Stimulated activated CD8-positive, alpha-beta memory T cell treated with anti-CD3 and anti-CD28 coated beads, Interleukin-4, amount 100 ng/mL, for 4 hours (primary cell): ENCODE measurements around the gene FOXN3.

Source experiments
- DNase-seq, 2 donors: peaks; one replicate each; pipeline ENCODE4 v3.0.0-alpha.2; 2020; ENCODE audit warnings: low read depth in 2 of 2, low spot score in 1 of 2

FOXN3 gene

DNA sequence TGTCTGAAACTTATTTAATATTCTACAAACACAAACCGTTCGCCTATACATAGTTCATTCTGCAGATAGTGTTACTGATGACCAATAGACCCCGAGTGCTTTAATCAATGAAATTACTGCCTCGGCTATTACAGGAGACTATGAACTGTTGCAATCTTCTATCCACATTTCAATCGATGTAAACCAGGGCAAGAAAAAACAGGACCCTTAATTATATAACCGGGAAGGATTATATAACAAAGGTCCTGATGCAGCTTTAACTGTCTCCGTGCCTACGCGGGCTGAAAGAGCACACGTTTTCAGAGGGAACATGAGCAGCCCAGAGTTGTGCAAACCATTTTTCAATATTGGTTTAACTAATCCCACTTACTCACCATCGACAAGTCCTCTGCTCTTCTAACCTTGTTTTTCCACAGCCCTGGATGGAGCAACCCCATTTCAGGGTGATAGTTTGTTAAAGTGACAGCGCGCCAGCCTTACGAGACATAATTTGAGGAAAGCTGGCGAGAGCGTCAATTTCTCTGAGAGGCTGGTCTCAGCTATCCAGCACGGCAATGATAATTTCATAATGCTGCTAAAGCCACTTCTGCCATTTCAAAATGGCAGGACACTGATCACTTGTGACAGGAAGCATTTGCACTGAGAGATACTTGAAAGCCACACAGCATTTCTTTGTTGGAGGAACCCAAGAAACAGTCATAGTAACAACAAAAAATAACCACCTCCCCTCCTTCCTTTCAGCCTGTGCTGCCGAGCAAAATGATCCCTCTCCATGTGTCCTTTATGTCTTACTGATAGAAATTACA lies 184.6 kb downstream of the FOXN3 start:
- DNase-seq: no peak

DNA sequence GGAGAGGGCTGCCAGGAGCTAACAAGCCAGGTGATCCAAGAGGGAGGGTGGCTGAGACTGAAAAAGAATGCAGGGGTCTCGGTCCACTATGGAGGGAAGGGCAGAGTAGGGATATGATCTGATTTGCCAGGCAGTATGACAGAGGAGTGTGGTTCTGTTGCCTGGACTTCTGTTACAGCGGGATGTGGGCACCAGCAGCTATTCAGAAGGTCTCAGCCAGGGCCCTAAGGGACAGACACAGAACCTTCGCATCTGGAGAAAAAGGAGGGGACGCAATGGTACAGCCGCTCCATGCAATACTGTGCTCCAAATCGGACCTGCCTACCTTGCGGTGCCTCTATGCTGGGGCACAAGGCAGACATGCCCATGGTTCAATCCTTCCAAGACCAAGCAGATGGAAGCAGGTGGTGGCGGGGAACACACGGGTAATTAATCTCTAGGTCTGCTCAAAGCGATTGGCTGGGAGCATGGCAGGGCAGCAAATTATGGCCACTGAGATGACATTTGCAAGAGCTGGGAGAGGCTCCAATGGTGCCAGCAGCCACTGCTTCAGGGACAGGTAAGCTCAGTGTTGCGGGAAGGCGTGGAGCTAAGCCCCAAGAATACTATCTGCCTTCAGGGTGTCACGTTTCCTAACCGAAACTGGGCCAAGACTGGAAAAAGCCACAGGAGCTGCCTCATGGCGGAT lies 185.5 kb downstream of the FOXN3 start:
- no peak for DNase-seq

DNA sequence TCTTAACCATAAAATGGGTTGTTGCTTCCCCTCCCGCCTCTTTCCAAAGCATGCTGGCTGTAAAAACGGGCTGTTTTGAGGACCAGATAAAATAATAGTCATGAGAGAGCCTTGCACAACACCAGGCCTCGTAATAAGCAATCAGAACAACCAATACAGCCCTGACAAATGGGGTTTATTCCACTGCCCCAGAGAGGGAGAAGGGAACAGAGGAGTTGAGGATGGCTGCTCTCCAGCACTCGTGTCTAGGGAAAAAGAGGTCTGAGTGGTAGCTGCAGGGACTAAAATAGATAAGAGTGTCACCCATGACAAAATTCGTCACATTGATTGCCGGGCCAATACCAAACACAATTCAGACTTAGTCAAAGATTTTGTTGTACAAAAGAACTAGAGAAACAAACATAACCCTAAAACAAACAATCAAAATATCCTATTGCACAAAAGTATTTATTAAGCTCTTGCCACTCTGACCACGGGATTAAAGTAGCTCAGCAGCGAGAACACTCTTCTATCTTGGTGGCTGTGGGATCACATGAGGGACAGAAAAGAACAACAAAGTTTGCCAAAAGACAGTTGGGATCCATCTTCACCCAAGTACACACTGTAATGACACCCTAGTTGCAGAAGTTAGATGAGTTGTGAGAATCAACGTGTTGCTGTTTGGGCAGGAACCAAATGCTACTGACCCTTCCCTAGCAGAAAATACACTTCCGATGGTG lies 188.0 kb downstream of the FOXN3 start:
- no peak for DNase-seq

DNA sequence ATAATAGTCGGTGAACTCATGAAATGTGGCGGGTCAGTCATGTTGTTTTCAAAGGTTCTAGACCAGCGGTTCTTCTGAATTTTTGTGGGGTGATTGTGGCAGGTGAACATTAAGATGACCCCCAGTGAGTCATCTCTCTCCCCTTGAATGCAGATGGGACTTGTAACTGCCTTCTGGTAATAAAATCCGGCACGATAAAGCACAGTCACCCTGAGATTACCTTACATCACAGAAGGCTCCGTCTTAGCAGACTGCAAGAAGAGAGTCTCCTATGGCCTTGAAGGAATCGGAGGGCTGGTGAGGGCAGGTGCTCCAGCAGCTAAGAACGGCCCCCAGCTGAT lies 189.6 kb downstream of the FOXN3 start:
- no peak for DNase-seq

DNA sequence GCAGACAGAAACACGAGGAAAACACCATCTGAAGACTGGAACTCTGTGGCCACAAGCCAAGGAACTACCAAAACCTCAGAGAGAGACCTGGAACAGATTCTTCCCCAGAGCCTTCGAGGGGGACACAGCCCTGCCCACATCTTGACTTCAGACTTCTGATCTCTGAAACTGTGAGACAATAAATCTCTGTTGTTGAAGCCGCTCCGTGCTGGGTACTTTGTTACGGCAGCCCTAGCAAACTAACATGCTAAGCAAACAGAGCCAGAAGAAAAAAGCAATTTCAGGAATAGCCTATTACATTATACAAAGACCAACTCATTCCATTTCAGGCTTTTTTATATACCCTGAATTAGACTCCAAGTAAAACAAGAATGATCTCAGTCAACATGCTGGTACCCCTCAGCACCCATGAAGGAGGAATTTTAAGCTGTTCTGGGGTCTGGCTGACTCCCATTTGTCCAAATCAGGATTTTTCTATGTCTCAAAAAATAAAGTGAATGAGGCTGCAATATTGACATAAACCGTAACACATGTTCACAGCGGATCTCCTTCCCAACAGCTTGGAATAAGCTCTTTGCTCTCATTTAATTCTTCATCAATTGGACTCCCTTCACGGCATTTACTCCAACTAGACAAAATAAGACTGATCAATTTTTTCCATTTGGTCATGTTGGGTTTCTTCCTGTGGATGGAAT lies 190.1 kb downstream of the FOXN3 start:
- no peak for DNase-seq

DNA sequence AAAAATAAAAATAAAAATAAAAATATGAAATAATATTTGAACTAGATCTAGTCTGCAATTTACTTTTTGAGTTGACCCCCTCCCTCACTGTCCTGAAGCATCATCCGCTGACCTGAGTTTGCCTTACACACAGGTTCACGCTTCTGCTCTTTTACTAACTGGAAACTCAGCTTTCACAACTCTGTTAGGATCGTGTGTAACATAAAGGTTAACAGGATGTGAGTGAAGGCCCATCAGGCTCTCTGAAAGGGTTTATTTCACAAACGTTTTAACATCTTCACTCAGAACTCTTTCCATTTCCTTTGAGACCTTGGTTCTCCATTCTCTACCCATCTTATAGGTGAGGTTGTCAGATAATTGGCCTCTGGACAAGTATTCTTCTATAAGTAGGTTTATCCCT lies 191.4 kb downstream of the FOXN3 start:
- no peak for DNase-seq

DNA sequence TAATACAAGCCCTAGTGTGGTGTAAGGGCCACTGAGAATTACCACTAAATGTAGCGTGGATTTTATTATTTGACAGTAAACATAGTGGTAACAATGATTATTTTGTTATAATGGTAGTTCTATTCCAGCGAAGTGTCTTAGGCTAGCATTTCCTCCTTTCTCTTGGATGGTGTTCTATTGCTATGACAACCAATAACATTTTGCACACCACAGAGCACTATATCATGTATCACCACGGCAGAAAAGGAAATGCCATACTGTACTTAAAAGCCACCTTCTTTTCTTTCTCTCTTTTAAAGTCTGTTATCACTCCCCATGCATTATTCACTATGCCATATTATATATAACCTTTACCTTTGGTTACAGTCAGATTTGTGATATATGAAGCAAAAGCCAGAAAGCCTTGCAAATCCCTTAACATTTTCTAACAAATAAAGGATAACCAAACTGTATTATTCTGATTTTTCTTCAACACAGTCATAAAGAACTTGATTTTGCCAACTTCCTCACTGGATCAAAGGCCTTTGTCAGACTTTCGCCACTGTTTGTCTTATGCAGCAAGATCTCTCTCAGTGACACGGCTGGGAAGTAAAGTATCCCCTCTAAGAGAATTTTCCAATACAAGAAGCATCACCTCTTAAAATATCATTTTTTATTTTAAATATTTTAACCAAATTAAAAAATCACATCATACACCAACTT lies 195.8 kb downstream of the FOXN3 start:
- no peak for DNase-seq

DNA sequence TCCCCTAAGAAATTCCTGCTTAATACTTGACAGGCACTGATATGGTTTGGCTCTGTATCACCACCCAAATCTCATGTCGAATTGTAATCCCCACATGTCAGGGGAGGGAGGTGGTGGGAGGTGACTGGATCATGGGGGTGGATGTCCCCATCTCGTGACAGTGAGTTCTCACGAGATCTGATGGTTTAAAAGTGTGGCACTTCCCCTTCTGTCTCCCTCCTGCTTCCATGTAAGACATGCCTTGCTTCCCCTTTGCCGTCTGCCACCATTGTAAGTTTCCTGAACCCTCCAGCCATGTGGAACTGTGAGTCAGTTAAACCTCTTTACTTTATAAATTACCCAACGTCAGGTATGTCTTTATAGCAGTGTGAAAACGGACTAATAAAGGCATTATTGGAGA lies 198.0 kb downstream of the FOXN3 start:
- no peak for DNase-seq

DNA sequence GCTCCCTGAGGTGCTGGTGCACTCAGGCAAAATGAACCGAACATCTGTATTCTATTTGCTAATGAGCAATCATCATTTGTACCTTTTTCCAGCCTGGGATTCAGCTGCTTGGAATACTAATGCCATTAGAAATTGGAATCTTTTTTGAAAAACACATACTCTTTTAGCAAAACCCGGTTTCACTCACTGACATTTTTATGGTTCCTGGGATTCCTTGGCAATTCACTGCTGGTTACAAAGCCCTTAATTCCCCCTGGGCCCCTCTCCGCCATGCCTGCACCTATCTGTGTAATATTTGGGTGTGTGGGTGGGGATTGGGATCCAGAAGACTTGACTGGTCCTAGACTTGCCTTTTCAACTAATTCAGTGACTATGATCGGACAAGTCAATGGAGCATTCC lies 199.1 kb downstream of the FOXN3 start:
- DNase-seq: no peak

DNA sequence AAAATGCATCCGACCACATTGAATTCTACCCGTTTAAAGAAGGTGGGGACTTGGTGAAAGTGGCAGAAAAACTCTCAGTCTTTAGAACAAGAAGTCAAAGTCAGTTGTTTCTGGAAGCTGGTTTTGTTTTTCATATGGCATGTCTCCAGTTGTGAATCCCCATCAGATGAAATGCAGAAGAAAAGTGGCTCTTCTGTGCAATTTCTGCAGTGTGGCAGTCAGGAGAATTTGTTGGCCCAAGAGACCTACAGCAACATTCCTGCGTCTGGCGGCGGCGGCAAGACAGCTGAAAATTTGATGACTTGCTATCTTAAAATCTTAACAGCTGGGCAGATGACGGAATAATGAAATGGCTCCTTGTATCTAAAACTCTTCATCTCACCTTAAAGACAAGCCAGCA lies 201.5 kb downstream of the FOXN3 start:
- DNase-seq: no peak

DNA sequence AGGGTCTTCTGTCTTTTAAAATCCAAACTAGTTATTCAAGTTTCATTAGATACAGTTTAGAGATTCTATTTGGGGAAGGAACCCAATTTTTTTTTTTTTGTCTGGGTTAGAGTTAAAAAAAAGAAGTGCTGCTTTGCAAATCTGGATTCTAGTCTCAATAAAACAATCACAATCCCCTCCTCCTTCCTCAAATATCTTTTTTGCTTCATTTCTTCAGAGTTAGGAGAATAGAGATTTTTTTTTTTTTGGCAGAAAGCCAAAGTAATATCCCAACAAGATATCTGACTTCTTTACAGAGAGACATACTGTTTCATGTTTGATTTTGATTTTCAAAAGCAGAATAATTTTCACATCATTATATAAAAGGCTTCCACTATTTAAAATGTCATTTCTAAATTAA lies 201.9 kb downstream of the FOXN3 start:
- no peak for DNase-seq

DNA sequence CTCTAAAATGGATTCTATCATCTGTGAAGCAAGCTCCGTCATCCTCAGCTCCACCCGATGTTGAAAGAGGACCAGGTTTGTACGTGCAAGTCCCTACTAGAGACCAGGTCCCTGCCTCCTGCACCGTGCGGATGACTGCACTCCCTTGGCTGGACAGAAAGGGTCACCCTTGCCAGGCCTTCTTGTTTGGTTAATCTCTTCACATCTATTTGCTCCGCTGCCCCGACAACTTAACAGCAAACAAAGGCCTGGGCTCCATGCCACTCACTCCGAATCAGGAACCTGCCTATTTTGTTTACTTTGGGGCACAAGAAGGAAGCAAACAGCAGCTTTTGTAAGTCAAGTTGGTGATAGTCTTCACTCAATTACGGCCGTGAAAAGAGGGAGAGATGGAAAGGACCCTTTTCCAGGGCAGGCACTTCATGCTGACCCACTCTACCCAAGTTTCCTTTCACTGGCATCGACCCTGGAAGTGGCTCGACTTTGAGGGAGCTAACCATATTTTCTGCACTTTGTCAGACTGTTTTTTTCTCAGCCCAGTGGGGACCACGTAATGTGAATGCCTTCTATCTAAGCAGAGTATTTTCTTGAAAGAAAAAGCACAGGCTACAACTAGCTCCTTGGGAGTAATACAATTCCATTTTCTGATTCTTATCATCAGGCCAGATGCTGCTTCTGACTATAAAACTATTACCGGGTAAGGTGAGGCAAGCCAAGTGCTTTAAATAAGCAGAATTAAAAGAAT lies 202.6 kb downstream of the FOXN3 start:
- no peak for DNase-seq

DNA sequence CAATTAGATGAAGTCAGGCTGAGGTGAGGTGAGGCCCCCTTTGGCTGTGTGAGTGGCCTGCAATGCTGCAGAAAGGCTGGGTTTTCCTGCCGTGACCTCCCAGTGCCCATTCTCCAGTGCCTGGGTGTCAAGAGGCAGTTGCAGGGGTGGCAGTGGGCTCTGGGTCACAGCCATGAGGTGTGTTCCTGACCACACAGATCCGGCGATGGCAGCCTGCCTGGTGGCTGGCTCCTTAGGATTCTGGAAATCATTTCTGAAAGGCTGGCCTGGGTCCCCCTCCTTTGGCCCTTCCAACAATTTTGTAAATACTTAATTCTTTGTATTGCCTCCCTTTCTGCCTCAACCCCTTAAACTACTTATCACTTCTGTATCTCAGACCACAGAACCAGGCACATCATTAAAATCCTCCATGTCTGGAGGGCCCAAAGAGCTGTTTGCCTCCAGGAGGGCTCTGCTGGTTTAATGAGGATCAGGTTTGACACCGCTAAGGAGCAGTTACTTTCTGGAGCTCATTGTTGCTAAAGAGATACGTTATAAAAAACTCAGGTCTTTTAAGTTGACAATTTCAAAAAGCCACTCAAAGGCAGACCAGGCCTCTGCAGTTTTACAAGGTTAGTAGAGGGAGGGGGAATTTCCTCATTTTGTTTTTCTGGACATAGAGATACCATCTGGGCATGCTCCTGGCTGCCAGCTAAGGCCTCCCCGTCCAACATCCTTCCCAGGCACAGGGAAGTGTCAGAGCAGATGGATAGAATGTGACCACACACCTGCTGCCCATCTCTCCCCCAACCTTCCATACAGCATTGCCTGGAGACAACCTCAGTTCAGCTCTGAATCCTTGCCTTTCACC lies 204.4 kb downstream of the FOXN3 start:
- no peak for DNase-seq

DNA sequence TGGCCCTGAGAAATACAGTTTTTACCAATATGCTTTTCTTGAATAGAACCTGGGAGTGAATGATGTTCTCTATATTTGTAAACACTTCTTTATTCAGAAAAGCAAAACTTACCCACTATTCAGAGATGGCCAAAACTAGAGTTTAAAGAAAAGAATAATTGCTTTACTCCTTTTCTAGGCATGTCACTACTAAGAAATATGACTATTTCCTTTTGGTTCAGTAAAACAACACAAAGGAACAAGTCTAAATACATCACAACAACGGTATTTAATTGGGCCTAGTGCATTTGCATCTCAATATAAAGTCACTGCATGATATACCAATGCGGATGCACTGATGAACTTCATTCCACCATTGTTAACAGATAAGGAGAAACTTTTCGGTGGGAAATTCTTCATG lies 207.5 kb downstream of the FOXN3 start:
- no peak for DNase-seq

DNA sequence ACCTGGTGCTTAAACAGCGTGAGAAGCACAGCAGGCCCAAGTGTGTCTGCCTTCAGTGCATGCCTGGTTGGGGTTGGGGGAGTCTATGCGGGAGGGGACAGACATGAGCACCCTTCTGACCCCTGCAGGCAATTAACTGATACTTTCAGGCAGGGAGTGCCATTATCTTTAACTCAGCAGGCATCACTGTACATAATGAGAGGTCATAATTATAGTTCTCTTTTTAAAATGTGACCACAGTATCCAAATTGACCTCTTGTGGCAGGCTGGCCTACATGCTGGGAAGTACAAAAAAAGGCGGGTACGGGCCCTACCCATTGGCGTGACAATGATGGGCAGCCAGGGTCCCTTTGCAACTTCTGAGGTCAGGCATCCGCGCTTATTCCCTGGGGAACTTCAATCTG lies 209.1 kb downstream of the FOXN3 start:
- no peak for DNase-seq

DNA sequence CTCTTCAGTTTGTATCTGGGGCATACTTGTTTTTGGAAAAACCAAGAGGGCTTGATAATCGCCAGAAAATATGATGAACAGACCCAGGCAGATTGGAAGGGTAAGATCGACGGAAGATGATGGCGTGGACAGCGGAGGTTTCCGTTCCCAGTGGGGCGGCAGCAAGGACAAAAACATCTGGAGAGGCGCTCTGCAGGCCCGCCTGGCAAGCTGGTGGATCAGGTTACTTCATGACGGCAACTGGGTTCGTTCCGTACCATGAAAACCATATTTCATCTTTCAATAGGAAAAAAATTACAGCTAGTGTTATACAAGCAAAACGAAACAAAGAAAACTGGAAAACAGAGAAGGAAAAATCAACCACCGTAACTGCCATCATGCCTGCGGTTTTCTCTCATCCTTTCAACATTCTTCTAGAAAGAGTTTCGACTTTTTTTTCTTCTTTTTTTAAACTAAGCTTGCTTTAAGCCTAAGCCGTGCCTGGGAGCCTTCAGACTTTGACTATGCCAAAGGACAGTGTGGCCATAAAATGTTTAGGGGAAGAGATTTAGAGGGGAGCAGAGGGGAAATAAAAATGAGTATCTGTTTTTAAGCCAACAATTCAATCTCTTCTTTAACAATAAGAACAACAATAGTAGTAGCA lies 210.5 kb downstream of the FOXN3 start:
- DNase-seq: no peak

DNA sequence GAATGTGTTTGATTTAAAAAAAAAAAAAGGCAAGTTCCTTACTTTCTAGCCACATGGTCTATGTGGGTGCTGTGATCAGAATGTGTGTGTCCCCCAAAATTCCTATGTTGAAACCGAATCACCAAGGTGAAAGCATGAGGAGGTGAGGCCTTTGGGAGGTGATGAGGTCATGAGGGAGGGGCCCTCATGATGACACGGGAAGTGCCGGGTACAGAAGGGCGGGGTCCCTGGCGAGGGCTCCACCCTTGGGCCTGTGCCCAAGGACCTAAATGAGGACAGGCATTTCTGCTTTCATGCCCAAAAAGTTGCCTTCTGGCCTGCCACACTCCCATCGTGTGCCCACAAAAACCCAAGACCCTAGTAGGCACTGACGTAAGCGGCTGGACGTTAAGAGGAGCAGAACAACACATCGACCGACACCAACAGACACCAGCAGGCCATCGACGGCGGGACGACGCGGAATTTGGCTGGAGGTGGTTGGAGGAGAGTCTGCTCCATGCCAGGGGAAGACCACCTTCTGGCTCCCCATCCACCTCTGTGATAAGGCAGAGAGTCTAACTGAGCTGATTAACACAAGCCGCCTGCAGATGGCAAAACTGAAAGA lies 211.8 kb downstream of the FOXN3 start:
- no peak for DNase-seq

DNA sequence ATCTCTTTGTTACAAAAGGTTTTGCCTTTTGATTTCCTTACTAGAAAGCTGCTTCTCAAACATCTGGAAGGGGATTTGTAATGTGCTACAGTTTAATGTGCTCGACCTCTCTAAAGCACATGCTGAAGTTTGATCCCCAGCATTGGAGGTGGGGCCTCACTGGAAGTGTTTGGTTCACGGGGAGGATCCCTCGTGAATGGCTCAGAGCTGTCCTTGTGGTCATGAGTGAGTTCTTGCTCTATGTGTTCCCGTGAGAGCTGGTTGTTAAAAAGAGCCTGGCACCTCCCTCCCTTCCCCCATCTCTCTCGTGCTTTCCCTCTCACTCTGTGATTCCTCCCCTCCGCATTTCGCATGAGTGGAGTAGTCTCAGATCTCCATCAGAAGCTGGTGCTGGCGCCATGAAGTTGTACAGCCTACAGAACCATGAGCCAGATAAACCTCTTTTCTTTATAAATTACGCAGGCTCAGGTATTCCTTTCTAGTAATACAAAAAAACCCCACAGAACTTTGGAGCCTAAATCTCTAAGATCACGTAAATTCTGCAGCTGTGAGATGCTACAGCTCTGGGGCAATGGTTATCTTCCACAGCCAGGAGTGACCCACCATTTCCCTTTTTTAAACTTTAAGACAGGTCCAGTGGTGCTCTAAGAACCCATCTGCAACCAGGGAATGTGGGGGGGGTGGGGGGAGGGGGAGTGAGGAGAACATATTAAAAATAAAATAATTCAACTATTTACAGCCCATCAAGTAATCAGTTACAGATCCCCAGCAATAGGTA lies 214.4 kb downstream of the FOXN3 start:
- DNase-seq: no peak
